ENCODE results near the gene LRRC51. TPM values are rescaled to one million over a fixed set of nuclear protein-coding genes. Genes with fewer than 3 reads are reported as not detected.

LRRC51 gene
- total and polyA plus RNA-seq, 3 donors from 2014 or later: 50.8 to 200 (median 84.6) TPM

DNA sequence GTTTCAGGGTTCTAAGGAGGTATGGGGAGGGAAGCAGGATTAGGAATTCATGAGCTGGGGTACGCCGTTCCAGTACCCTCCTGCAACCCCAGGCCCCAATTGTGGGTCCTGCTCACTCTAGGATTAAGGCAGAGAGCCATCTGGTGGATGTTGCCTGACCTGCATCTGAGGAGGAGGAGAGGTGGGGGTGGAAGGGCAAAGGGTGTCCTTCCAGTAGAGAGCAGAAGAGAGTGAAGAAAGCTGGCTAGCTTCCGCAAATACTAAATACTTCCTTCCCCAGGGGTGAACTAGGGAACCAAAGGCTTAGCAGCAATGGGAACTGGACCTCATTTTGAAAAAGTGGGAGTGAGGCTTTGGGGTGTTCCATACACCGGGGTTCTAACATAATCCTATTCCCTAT is 10.6 kb downstream of the LRRC51 start:
- intact Hi-C loops (cut with DNase I; ENCODE audit: low total_unique reads): no loop called here
- 54 to 65% methylated on average over 4 of the region's 4 CpGs for WGBS, 2 donors

DNA sequence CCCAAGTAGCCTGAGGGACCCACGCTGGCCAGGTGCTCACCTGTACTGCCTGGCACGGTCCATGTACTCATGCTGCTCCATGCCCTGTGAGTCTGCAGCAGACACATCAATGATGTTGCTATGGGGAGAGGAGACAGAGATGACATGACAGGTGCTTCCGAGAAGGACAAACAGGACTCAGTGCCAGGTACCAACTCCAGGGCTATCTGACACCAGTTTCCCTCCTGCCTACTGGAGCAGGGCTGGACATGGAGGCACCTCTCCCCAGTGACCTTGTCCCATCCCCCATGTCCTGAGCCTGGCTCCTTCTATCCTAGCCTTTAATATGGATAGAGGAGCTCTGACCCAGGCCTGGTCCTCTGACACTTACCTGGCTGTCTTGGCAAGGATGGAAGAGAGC is 18.1 kb downstream of the LRRC51 start:
- 93 to 94% methylated on average over 3 of the region's 3 CpGs for WGBS, 2 donors
- Histone ChIP-seq H3K27ac (no peak overlapping the region), H3K4me1 (peaks cover 21% of the 10 kb centered on the region), H3K27me3 (no peaks in the 10 kb centered on the region), H3K9me3 (no peaks in the 10 kb centered on the region), H3K4me3 (no peak overlapping the region), H3K36me3 (ENCODE audit: low read depth, missing control alignments) (no peaks in the 10 kb centered on the region)
- intact Hi-C loops (cut with DNase I; ENCODE audit: low total_unique reads): no loop called here
- TF ChIP-seq, protein P1, sequence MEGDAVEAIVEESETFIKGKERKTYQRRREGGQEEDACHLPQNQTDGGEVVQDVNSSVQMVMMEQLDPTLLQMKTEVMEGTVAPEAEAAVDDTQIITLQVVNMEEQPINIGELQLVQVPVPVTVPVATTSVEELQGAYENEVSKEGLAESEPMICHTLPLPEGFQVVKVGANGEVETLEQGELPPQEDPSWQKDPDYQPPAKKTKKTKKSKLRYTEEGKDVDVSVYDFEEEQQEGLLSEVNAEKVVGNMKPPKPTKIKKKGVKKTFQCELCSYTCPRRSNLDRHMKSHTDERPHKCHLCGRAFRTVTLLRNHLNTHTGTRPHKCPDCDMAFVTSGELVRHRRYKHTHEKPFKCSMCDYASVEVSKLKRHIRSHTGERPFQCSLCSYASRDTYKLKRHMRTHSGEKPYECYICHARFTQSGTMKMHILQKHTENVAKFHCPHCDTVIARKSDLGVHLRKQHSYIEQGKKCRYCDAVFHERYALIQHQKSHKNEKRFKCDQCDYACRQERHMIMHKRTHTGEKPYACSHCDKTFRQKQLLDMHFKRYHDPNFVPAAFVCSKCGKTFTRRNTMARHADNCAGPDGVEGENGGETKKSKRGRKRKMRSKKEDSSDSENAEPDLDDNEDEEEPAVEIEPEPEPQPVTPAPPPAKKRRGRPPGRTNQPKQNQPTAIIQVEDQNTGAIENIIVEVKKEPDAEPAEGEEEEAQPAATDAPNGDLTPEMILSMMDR (IDR thresholded peaks at IDR 0.05): no peak
- TF ChIP-seq POLR2A (IDR thresholded peaks at IDR 0.05): no peak
- no peak for DNase-seq

More for the DNA sequence above, 10.6 kb downstream of the LRRC51 start:
- peak; percentile 86 for DNase-seq
- Histone ChIP-seq H3K36me3 (ENCODE audit: low read depth, missing control alignments) (no peaks in the 10 kb centered on the region), H3K9me3 (no peaks in the 10 kb centered on the region), H3K4me3 (no peak overlapping the region), H3K4me1 (peaks cover 3% of the 10 kb centered on the region), H3K27ac (no peak overlapping the region), H3K27me3 (no peaks in the 10 kb centered on the region)
- no peak for TF ChIP-seq POLR2A (IDR thresholded peaks at IDR 0.05)
- TF ChIP-seq, protein P1 (IDR thresholded peaks at IDR 0.05): peak; percentile 73 to 81 (median 74)

DNA sequence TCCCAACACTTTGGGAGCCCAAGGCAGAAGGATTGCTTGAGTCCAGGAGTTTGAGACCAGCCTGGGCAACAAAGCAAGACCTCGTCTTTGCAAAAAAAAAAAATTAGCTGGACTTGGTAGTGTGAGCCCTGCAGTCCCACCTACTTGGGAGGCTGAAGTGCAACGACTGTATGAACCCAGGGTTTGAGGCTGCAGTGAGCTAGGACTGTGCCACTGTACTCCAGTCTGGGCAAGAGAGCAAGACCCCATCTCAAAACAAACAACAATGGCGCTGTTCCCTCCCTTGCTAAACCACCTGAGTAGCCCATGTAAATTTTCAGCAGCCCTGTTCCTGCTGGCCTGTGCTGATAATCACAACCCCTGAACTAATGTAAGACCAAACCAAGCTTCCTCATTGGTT is 19.4 kb downstream of the LRRC51 start:
- WGBS, 2 donors: 75 to 87% methylated on average over 3 of the region's 3 CpGs
- intact Hi-C loops (cut with DNase I; ENCODE audit: low total_unique reads): no loop called here
- H3K27ac ChIP-seq: no peak overlapping the region
- no peaks in the 10 kb centered on the region for H3K9me3 ChIP-seq
- H3K27me3 ChIP-seq: no peaks in the 10 kb centered on the region
- TF ChIP-seq POLR2A (IDR thresholded peaks at IDR 0.05): no peak
- TF ChIP-seq, protein P1 (IDR thresholded peaks at IDR 0.05): no peak
- H3K4me3 ChIP-seq: no peak overlapping the region
- DNase-seq: no peak
- peaks cover 23% of the 10 kb centered on the region for H3K4me1 ChIP-seq
- H3K36me3 ChIP-seq (ENCODE audit: low read depth, missing control alignments): no peaks in the 10 kb centered on the region

GRCh38 chr11:72100462-72100861 is 19.8 kb downstream of the LRRC51 start:
- H3K9me3 ChIP-seq: no peaks in the 10 kb centered on the region
- WGBS, 2 donors: 78 to 88% methylated on average over 1 of the region's 1 CpG
- TF ChIP-seq, protein P1 (IDR thresholded peaks at IDR 0.05): no peak
- TF ChIP-seq POLR2A (IDR thresholded peaks at IDR 0.05): no peak
- no peak overlapping the region for H3K27ac ChIP-seq
- no peaks in the 10 kb centered on the region for H3K27me3 ChIP-seq
- DNase-seq: no peak
- no peaks in the 10 kb centered on the region for H3K36me3 ChIP-seq (ENCODE audit: low read depth, missing control alignments)
- intact Hi-C loops (cut with DNase I; ENCODE audit: low total_unique reads): no loop called here
- peaks cover 23% of the 10 kb centered on the region for H3K4me1 ChIP-seq
- H3K4me3 ChIP-seq: no peak overlapping the region

DNA sequence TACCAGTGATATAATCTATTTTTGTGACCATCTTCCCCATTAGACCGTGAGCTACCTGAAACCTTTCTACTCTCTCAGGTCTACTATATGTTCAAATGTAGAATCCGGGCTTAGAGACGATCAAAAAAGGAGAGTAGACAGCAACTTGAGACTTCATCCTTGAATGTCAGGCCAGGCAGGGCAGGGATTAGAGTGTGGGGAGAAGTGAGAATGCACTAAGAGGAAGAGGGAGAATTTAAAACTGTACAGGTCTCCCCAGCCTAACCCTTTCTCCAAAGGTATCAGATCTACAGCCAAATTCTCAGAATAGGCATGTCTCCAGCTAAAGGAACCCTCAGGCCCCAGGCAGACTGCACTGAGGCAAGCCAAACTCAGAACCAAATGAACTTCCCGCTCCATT is 21.5 kb downstream of the LRRC51 start:
- peak overlapping the region; percentile 94 to 95 for H3K27ac ChIP-seq
- H3K36me3 ChIP-seq (ENCODE audit: low read depth, missing control alignments): no peaks in the 10 kb centered on the region
- peak overlapping the region; percentile 94 to 98 for H3K4me3 ChIP-seq
- intact Hi-C loops (cut with DNase I; ENCODE audit: low total_unique reads): no loop called here
- no peaks in the 10 kb centered on the region for H3K27me3 ChIP-seq
- no peak for TF ChIP-seq POLR2A (IDR thresholded peaks at IDR 0.05)
- TF ChIP-seq, protein P1 (IDR thresholded peaks at IDR 0.05): no peak
- 32 to 43% methylated on average over 4 of the region's 4 CpGs for WGBS, 2 donors
- H3K9me3 ChIP-seq: no peaks in the 10 kb centered on the region
- peaks cover 23% of the 10 kb centered on the region for H3K4me1 ChIP-seq
- no peak for DNase-seq

Data from testis (tissue), 3 donors.